ENCODE measurements around the gene APLF. TPM values are rescaled to one million over a fixed set of nuclear protein-coding genes. Genes with fewer than 3 reads are reported as not detected.

The APLF gene
- total and polyA plus RNA-seq, 10 of the 15 experiments (the other 5 are each of a cell fraction or from before 2014, with no cell fraction given): 0.66 to 2.8 (median 1.8) TPM

DNA sequence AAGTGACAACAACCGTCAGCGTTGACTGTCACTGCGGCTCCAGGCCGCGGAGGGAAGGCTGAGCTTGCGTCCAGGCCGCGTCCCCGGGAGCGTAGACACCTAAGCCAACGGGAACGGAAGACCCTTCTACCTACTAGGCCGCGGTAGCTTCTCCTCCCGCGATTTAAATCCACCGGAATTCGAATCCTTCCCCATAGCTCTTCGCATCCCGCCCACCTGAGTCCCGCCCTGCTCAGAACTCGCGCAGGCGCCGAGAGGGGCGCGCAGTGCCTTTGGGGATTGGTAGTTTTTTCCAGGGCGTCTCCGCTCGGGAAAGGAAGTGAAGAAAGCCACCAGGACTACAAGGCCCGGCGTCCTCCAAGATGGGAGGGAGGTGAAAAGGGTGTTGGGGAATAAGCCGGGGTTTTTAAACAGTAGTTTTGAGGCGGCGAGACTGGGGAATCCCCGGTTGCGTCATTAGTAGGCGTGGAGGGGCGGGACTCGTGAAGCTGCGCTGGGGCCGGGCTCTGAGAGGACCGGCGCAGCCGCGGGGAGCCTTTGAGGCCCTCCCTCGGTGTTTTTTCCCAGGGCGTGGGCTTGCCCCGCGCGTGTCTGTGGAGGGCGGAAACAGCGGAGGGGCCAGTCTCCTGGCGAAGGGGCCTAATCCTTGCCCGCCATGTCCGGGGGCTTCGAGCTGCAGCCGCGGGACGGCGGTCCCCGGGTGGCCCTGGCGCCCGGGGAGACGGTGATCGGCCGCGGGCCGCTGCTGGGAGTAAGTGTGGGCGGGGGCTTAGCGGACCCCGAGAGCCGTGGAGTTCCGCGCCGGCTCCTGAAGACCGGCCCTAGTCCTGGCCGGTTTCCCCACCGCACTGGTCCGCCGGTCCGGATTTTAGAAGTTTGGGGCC, at the start of gene APLF, which contains the start of gene FBXO48 (continued):
- TF ChIP-seq, protein P1, sequence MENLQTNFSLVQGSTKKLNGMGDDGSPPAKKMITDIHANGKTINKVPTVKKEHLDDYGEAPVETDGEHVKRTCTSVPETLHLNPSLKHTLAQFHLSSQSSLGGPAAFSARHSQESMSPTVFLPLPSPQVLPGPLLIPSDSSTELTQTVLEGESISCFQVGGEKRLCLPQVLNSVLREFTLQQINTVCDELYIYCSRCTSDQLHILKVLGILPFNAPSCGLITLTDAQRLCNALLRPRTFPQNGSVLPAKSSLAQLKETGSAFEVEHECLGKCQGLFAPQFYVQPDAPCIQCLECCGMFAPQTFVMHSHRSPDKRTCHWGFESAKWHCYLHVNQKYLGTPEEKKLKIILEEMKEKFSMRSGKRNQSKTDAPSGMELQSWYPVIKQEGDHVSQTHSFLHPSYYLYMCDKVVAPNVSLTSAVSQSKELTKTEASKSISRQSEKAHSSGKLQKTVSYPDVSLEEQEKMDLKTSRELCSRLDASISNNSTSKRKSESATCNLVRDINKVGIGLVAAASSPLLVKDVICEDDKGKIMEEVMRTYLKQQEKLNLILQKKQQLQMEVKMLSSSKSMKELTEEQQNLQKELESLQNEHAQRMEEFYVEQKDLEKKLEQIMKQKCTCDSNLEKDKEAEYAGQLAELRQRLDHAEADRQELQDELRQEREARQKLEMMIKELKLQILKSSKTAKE (IDR thresholded peaks at IDR 0.05; ENCODE audit: low read depth, poor library complexity, severe bottlenecking): no peak
- TF ChIP-seq, protein P2, sequence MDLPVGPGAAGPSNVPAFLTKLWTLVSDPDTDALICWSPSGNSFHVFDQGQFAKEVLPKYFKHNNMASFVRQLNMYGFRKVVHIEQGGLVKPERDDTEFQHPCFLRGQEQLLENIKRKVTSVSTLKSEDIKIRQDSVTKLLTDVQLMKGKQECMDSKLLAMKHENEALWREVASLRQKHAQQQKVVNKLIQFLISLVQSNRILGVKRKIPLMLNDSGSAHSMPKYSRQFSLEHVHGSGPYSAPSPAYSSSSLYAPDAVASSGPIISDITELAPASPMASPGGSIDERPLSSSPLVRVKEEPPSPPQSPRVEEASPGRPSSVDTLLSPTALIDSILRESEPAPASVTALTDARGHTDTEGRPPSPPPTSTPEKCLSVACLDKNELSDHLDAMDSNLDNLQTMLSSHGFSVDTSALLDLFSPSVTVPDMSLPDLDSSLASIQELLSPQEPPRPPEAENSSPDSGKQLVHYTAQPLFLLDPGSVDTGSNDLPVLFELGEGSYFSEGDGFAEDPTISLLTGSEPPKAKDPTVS (IDR thresholded peaks at IDR 0.05; ENCODE audit: low read depth, low read length): no peak
- TF ChIP-seq, protein P3, sequence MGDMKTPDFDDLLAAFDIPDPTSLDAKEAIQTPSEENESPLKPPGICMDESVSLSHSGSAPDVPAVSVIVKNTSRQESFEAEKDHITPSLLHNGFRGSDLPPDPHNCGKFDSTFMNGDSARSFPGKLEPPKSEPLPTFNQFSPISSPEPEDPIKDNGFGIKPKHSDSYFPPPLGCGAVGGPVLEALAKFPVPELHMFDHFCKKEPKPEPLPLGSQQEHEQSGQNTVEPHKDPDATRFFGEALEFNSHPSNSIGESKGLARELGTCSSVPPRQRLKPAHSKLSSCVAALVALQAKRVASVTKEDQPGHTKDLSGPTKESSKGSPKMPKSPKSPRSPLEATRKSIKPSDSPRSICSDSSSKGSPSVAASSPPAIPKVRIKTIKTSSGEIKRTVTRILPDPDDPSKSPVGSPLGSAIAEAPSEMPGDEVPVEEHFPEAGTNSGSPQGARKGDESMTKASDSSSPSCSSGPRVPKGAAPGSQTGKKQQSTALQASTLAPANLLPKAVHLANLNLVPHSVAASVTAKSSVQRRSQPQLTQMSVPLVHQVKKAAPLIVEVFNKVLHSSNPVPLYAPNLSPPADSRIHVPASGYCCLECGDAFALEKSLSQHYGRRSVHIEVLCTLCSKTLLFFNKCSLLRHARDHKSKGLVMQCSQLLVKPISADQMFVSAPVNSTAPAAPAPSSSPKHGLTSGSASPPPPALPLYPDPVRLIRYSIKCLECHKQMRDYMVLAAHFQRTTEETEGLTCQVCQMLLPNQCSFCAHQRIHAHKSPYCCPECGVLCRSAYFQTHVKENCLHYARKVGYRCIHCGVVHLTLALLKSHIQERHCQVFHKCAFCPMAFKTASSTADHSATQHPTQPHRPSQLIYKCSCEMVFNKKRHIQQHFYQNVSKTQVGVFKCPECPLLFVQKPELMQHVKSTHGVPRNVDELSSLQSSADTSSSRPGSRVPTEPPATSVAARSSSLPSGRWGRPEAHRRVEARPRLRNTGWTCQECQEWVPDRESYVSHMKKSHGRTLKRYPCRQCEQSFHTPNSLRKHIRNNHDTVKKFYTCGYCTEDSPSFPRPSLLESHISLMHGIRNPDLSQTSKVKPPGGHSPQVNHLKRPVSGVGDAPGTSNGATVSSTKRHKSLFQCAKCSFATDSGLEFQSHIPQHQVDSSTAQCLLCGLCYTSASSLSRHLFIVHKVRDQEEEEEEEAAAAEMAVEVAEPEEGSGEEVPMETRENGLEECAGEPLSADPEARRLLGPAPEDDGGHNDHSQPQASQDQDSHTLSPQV (IDR thresholded peaks at IDR 0.05): no peak
- TF ChIP-seq, protein P4, sequence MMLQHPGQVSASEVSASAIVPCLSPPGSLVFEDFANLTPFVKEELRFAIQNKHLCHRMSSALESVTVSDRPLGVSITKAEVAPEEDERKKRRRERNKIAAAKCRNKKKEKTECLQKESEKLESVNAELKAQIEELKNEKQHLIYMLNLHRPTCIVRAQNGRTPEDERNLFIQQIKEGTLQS (IDR thresholded peaks at IDR 0.05; ENCODE audit: borderline replicate concordance, extremely low read depth, low read depth, low read length): peak; percentile 36; the same call in 1 of the 2 replicates
- TF ChIP-seq SP1 (IDR thresholded peaks at IDR 0.05; ENCODE audit: low read depth, low read length) (no peak), SRF (IDR thresholded peaks at IDR 0.05; ENCODE audit: low read depth in 2 of 2, low read length in 2 of 2) (peak in 1 of 2 experiments; percentile 9; a peak in 1 of 4 replicates), TARDBP (IDR thresholded peaks at IDR 0.05; ENCODE audit: borderline replicate concordance) (peak; percentile 78), SMAD5 (IDR thresholded peaks at IDR 0.05; ENCODE audit: low read depth) (no peak), ZNF622 (IDR thresholded peaks at IDR 0.05) (no peak), TCF12 (IDR thresholded peaks at IDR 0.05; ENCODE audit: low read depth, low read length) (no peak), MXI1 (IDR thresholded peaks at IDR 0.05; ENCODE audit: low read depth, low read length) (peak; percentile 59), CEBPB (IDR thresholded peaks at IDR 0.05; ENCODE audit: borderline replicate concordance in 1 of 2, low read depth in 2 of 2, low read length in 2 of 2) (0 out of 4 replicates have a peak, but pooled peaks of 1 of the 2 experiments have one; percentile 70), YY1 (IDR thresholded peaks at IDR 0.05; ENCODE audit: low read depth, low read length) (no peak; the same call in 1 of the 2 replicates)
- TF ChIP-seq, protein P5, sequence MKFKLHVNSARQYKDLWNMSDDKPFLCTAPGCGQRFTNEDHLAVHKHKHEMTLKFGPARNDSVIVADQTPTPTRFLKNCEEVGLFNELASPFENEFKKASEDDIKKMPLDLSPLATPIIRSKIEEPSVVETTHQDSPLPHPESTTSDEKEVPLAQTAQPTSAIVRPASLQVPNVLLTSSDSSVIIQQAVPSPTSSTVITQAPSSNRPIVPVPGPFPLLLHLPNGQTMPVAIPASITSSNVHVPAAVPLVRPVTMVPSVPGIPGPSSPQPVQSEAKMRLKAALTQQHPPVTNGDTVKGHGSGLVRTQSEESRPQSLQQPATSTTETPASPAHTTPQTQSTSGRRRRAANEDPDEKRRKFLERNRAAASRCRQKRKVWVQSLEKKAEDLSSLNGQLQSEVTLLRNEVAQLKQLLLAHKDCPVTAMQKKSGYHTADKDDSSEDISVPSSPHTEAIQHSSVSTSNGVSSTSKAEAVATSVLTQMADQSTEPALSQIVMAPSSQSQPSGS (IDR thresholded peaks at IDR 0.05; ENCODE audit: low read length): no peak
- TF ChIP-seq, protein P6, sequence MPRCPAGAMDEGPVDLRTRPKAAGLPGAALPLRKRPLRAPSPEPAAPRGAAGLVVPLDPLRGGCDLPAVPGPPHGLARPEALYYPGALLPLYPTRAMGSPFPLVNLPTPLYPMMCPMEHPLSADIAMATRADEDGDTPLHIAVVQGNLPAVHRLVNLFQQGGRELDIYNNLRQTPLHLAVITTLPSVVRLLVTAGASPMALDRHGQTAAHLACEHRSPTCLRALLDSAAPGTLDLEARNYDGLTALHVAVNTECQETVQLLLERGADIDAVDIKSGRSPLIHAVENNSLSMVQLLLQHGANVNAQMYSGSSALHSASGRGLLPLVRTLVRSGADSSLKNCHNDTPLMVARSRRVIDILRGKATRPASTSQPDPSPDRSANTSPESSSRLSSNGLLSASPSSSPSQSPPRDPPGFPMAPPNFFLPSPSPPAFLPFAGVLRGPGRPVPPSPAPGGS (IDR thresholded peaks at IDR 0.05; ENCODE audit: borderline replicate concordance, insufficient read depth, low read depth, low read length, poor library complexity, severe bottlenecking): peak; percentile 47

All from GM12878 (cell line).